ENCODE measurements around the gene ILK. TPM values are rescaled to one million over a fixed set of nuclear protein-coding genes. Genes with fewer than 3 reads are reported as not detected.

Gene ILK
- total and polyA plus RNA-seq, 9 donors: 79.8 to 337 (median 140) TPM

DNA sequence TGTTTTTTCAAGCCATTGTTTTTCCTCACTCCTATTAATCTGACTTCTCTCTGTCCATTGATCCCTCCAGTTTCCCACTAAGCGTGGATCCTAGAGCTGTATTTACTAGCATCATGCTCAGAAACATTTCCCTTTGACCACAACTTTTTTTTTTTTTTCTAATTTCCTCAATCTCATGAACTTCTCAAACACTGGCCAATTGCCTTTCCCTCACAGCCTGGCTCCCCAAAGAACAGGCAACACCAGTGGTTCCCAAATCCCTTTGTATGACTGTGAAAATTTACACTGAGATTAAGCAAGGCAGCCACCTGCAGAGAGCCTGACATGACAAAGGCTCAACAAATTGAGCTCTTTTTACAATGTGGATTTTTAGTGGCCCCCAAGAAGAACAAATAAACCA is 17.1 kb downstream of the ILK start:
- WGBS, 3 donors: 79 to 93% (median 89%) methylated on average over 1 of the region's 1 CpG
- no peaks in the 10 kb centered on the region for H3K27me3 ChIP-seq
- H3K36me3 ChIP-seq: no peaks in the 10 kb centered on the region
- intact Hi-C loops (cut with DNase I): no loop called here
- H3K4me3 ChIP-seq: no peak overlapping the region
- no peak overlapping the region for H3K27ac ChIP-seq
- H3K4me1 ChIP-seq (ENCODE audit: insufficient read depth): peaks cover 4% of the 10 kb centered on the region
- DNase-seq: no peak
- TF ChIP-seq POLR2A (IDR thresholded peaks at IDR 0.05) (no peak), CTCF (IDR thresholded peaks at IDR 0.05) (no peak), EP300 (IDR thresholded peaks at IDR 0.05) (no peak)
- H3K9me3 ChIP-seq: no peaks in the 10 kb centered on the region

- Histone ChIP-seq H3K36me3 (no peaks in the 10 kb centered on the region), H3K9me3 (no peaks in the 10 kb centered on the region), H3K4me3 (no peak overlapping the region), H3K27me3 (no peaks in the 10 kb centered on the region), H3K4me1 (ENCODE audit: insufficient read depth) (peaks cover 4% of the 10 kb centered on the region), H3K27ac (no peak overlapping the region)
- DNase-seq: peak in 2 of 5 donors; percentile 29 to 42
- intact Hi-C loops (cut with DNase I): no loop called here
- no peak for TF ChIP-seq POLR2A (IDR thresholded peaks at IDR 0.05)
- no peak for TF ChIP-seq CTCF (IDR thresholded peaks at IDR 0.05)
- TF ChIP-seq EP300 (IDR thresholded peaks at IDR 0.05): no peak
- WGBS, 3 donors: 73 to 77% (median 75%) methylated on average over 16 of the region's 16 CpGs
These were observed 18.2 kb downstream of the ILK start for GRCh38 chr11:6621711-6622211.

GRCh38 chr11:6622261-6623171 is 18.9 kb downstream of the ILK start:
- no peak overlapping the region for H3K4me3 ChIP-seq
- no peaks in the 10 kb centered on the region for H3K9me3 ChIP-seq
- H3K4me1 ChIP-seq (ENCODE audit: insufficient read depth): peaks cover 4% of the 10 kb centered on the region
- DNase-seq: peak in 2 of 5 donors; percentile 26 to 35
- no peak overlapping the region for H3K27ac ChIP-seq
- intact Hi-C loops (cut with DNase I): no loop called here
- TF ChIP-seq CTCF (IDR thresholded peaks at IDR 0.05) (no peak), EP300 (IDR thresholded peaks at IDR 0.05) (no peak), POLR2A (IDR thresholded peaks at IDR 0.05) (no peak)
- no peaks in the 10 kb centered on the region for H3K27me3 ChIP-seq
- H3K36me3 ChIP-seq: no peaks in the 10 kb centered on the region
- 80 to 85% (median 82%) methylated on average over 20 to 24 of the region's 24 CpGs for WGBS, 3 donors

GRCh38 chr11:6623391-6624363 is 20.1 kb downstream of the ILK start:
- 80 to 84% (median 80%) methylated on average over 27 to 31 of the region's 31 CpGs for WGBS, 3 donors
- no peaks in the 10 kb centered on the region for H3K36me3 ChIP-seq
- no peak for DNase-seq

More at GRCh38 chr11:6623391-6624363, 20.1 kb downstream of the ILK start:
- TF ChIP-seq POLR2A (IDR thresholded peaks at IDR 0.05): no peak
- TF ChIP-seq CTCF (IDR thresholded peaks at IDR 0.05): no peak
- no peak for TF ChIP-seq EP300 (IDR thresholded peaks at IDR 0.05)
- Histone ChIP-seq H3K4me3 (no peak overlapping the region), H3K27ac (no peak overlapping the region), H3K9me3 (no peaks in the 10 kb centered on the region), H3K4me1 (ENCODE audit: insufficient read depth) (no peaks in the 10 kb centered on the region), H3K27me3 (no peaks in the 10 kb centered on the region)
- intact Hi-C loops (cut with DNase I): no loop called here
